NCI-H748 treated with DMSO at 0.1 percent for 48 hours (cell line): ENCODE data around the gene SUN5.

ENCODE experiments used
- DNase-seq: peaks from one replicate; lab custom pipeline; 2025; lab: John Stamatoyannopoulos, UW

SUN5 gene

GRCh38 chr20:33014336-33015113 lies 10.3 kb upstream of the SUN5 start:
- DNase-seq: no peak

GRCh38 chr20:33013701-33014326 lies 9.6 kb upstream of the SUN5 start:
- no peak for DNase-seq

DNA sequence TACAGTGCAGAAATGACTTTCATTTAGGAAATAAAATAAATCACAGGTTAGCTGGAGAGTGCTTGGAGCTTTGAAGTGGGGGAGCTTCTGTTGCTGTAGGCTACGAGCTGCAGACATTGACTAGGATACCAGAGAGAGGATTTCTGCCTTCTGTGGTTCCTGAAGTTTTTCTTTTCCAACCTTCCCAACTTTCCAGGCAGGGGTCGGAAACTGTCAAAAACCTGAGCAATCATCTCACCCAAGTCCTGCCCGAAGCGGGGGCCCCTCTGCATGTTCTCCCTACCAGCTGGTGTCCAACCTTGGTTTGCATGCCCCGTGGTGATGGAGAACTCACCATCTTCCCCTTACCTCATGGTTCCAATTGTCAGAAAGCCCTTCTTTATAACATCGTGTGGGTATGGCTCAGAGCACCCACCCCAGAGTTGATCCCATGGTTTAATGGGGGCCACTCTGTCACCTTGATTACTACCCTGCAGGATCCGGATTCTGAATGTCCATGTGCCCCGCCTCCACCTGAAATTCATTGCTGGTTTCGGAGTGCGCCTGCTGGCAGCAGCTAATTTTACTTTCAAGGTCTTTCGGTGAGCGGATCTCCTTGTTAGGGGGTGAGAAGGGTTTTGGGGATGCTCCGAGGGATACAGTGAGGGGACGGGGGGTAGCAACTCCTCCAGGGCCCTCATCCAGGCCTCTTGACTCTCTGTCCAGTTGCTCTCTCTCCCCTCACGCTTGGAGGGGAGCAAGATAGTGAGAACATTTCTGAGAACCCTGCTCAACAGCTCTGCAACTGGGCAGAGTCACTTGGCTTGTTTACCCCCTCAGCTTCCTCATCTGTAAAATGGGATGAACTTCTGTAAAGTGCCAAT lies 8.3 kb upstream of the SUN5 start:
- DNase-seq: no peak

DNA sequence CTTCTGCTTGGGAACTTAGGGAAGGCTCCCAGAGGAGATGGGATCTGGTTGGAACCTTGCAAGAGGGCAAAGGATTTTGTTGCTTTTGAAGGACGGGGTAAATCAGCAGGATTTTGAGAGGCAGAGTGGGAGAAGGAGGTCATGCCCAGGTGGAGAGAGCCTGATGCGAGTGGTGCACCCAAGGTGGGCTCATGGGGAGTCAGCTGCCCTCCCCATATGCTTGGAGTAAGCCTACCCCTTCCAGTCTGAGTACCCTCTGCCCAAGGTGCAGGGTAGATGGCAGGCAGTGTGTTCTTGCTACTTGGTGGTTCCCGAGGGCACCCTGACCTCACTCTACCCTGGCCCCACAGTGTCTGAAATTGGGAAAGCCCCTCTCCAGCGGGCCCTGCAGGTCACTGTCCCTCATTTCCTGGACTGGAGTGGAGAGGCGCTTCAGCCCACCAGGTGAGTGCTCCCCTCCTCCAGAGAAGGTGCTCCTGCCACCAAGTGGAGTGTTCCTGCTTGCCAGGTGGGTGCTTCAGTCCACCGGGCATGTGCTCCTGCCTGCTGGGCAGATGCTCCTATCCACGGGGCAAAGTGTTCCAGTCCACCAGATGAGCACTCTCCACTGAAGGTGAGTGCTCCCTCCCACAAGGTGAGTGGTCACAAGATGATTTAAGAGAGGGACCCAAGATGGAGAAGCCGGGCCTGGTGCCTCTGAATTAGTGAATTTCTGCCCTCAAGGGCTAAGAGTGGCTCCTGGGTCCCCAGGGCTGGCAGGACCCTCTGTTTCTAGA lies 6.6 kb upstream of the SUN5 start:
- DNase-seq: no peak

DNA sequence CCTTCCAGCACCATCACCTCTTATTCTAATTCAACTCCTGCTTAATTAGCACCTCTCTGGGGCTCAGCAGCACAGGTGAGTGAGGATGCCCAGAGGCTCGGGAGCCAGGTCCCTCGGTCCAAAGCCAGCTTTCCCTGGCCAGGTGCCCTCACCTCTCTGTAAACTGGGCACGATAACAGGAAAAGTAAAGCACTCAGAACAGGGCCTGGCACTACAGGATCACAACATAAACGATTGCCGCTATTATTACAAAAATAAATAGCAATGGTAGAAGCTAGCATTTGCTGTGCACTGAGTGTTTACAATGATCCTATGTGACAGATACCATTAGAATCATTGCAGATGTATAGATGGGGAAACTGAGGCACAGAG lies 5.9 kb upstream of the SUN5 start:
- DNase-seq: no peak

GRCh38 chr20:33009214-33010132 lies 5.2 kb upstream of the SUN5 start:
- no peak for DNase-seq

GRCh38 chr20:33008336-33009213 lies 4.3 kb upstream of the SUN5 start:
- DNase-seq: no peak

GRCh38 chr20:33007376-33008335 lies 3.4 kb upstream of the SUN5 start, which contains the start of gene BPIFB2:
Gene BPIFB2, plus strand, starts transcription at chr20:33007704. Its CDS starts 871 bp downstream, at chr20:33008575.
- DNase-seq: no peak

- DNase-seq: no peak
Observed at GRCh38 chr20:33006776-33007375, 2.6 kb upstream of the SUN5 start.

GRCh38 chr20:33005908-33006775 lies 1.9 kb upstream of the SUN5 start:
- DNase-seq: no peak

GRCh38 chr20:33005132-33005566 lies 916 bp upstream of the SUN5 start:
- no peak for DNase-seq

GRCh38 chr20:33002087-33002808 lies 2.0 kb downstream of the SUN5 start:
- DNase-seq: no peak

DNA sequence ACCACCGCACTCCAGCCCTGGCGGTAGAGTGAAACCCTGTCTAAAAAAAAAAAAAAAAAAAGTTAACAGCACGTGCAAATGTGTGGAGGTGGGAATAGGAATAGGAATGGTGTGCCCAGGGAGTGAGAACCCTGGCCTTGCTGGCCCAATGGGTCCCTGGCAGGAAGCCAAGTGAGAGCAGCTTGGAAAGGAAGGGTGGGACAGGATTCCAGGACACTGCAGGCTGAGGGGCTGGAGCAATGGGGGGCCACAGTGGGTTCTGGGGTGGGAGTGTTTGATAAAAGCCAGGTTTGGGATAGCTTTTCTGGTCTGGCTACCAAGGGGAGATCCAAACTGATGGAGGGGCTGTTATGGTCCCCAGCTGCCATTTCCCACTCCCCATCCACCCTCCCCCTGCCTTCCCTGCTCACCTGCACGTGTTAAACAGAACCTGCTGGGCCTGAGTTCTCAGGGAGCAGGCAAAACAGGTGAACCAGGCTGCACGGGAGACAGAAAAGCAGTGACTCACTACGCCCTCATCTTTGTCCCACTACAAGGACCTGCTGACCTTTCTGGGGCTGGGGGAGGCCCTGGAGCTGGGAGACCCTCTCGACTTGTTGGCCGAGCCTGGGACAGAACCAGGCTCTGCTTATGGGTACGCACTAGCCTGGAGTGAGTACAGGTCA lies 3.3 kb downstream of the SUN5 start:
- DNase-seq: no peak

- no peak for DNase-seq
Observed at GRCh38 chr20:32999603-33000250, 4.5 kb downstream of the SUN5 start.

GRCh38 chr20:32997431-32997830 lies 6.8 kb downstream of the SUN5 start:
- no peak for DNase-seq
